Mucosa of descending colon (tissue), 3 donors: ENCODE data around the gene EBLN2. TPM values are rescaled to one million over a fixed set of nuclear protein-coding genes. Genes with fewer than 3 reads are reported as not detected.

Experiments used
- ATAC-seq: fragments of 200-7000 bp; cut with Tn5 transposase; one replicate; pipeline ENCODE4 v1.9.1; 2020; ENCODE audit warnings: mild to moderate bottlenecking, moderate library complexity
- DNase-seq, 3 donors: peaks; one replicate each; pipeline ENCODE4 v3.0.0-alpha.2; 2020
- H3K36me3 ChIP-seq: fragments of 200-600 bp; one replicate; pipeline ENCODE4 v1.8.0; 2021; ENCODE audit warnings: low read depth, mild to moderate bottlenecking
- H3K4me1 ChIP-seq: fragments of 200-600 bp; one replicate; pipeline ENCODE4 v1.8.0; 2021; ENCODE audit warnings: low read depth, mild to moderate bottlenecking
- H3K4me3 ChIP-seq: fragments of 200-600 bp; one replicate; pipeline ENCODE4 v1.8.0; 2021; ENCODE audit warnings: mild to moderate bottlenecking
- H3K9me3 ChIP-seq: fragments of 200-600 bp; one replicate; pipeline ENCODE4 v1.8.0; 2021; ENCODE audit warnings: mild to moderate bottlenecking
- intact Hi-C, 2 donors: fragments of 100-400 bp; cut with DNase I in 1 of 2; cut with micrococcal nuclease in 1 of 2; formaldehyde crosslinking; loops; one replicate each; pipeline versions ENCODE4 v1.11.0 to v1.11.1; 2022; cut with DNase I, micrococcal nuclease
- total RNA-seq, 3 donors: library from RNA; stranded (reverse); fragmentation: NEBNext Ultra II Directional in 2 of 3; extraction: Animal tissue kit (Norgen Biotek cat#: 25700) in 2 of 3; gene quantifications; one replicate each; pipeline versions ENCODE4 v1.2.1 to v1.2.4, GENCODE V29; 2021 to 2023
- TF ChIP-seq, protein P1 (sequence below): fragments of 200-600 bp; IDR thresholded peaks from one replicate; pipeline ENCODE4 v1.8.0; 2022; ENCODE audit warnings: antibody characterized with exemption, mild to moderate bottlenecking
- donor health status: DM: no; HTN: no; CAD: no; lungs with moderate emphysema.
- donor health status: DM: no; HTN: no; CAD: no.
- donor health status: DM: no; HTN: yes; CAD: no.

EBLN2 gene
- total RNA-seq, 3 donors from 2014 or later, result 4.3 to 5.7 (median 4.8) TPM

- ATAC-seq, result peak; percentile 12
Observed at GRCh38 chr3:73026111-73026759, 35.2 kb upstream of the EBLN2 start.

DNA sequence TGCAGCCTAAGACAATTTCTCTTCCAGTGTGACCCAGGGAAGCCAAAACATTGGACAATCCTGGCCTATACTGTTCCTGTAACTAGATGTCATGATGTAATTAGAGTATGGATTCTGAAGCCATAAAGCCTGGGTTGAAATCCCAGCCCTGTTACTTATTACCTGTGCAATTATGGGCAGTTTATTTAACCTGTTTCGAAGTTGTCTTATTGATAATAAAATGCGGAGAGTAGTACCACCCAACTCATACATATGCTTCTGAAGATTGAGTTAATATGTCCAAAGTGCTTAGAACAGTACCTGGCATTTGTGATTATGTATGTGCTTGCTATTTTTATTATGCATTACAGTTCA is 34.7 kb upstream of the EBLN2 start:
- Histone ChIP-seq H3K4me3 (no peak overlapping the region), H3K36me3 (no peaks in the 10 kb centered on the region), H3K9me3 (no peaks in the 10 kb centered on the region), H3K4me1 (peaks cover 25% of the 10 kb centered on the region)
- TF ChIP-seq, protein P1, sequence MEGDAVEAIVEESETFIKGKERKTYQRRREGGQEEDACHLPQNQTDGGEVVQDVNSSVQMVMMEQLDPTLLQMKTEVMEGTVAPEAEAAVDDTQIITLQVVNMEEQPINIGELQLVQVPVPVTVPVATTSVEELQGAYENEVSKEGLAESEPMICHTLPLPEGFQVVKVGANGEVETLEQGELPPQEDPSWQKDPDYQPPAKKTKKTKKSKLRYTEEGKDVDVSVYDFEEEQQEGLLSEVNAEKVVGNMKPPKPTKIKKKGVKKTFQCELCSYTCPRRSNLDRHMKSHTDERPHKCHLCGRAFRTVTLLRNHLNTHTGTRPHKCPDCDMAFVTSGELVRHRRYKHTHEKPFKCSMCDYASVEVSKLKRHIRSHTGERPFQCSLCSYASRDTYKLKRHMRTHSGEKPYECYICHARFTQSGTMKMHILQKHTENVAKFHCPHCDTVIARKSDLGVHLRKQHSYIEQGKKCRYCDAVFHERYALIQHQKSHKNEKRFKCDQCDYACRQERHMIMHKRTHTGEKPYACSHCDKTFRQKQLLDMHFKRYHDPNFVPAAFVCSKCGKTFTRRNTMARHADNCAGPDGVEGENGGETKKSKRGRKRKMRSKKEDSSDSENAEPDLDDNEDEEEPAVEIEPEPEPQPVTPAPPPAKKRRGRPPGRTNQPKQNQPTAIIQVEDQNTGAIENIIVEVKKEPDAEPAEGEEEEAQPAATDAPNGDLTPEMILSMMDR, result no peak
- DNase-seq (peak in 1 of 3 donors; percentile 22), ATAC-seq (peak; percentile 91)
- intact Hi-C loops, result no loop called here

More at GRCh38 chr3:73026111-73026759, 35.2 kb upstream of the EBLN2 start:
- Histone ChIP-seq H3K4me1 (peaks cover 27% of the 10 kb centered on the region), H3K9me3 (no peaks in the 10 kb centered on the region), H3K4me3 (no peak overlapping the region), H3K36me3 (no peaks in the 10 kb centered on the region)
- intact Hi-C loops, result no loop called here
- no peak for DNase-seq
- TF ChIP-seq, protein P1, result no peak

GRCh38 chr3:73028803-73029202 is 32.7 kb upstream of the EBLN2 start:
- no peak for ATAC-seq
- Histone ChIP-seq H3K4me1 (peaks cover 25% of the 10 kb centered on the region), H3K4me3 (no peak overlapping the region), H3K9me3 (no peaks in the 10 kb centered on the region), H3K36me3 (no peaks in the 10 kb centered on the region)
- intact Hi-C loops, result no loop called here
- no peak for DNase-seq
- TF ChIP-seq, protein P1, result no peak

DNA sequence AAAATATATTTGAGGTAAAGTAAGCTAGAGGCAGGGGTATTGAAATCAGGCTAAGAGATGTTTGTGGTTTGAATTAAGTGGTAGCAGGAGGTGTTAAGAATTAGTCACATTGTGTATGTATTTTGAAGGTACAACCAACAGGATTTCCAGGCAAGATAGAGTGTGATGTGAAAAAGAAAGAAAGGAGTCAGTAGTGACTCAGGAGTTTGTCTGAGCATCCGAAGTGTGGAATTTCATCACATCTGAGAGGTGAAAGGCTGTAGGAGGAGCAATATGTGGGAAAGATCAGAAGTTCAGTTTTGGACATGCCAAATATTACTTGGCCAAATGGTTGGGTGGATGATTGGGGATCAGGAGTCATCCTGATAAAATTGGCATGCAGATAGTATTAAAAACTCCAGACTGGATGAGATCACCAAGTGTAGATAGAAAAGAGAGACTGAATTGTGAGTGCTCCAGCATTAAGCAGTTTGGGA is 32.1 kb upstream of the EBLN2 start:
- Histone ChIP-seq H3K36me3 (no peaks in the 10 kb centered on the region), H3K4me3 (no peak overlapping the region), H3K4me1 (peaks cover 24% of the 10 kb centered on the region), H3K9me3 (no peaks in the 10 kb centered on the region)
- no peak for ATAC-seq
- TF ChIP-seq, protein P1, result no peak
- DNase-seq, result no peak
- intact Hi-C loops, result no loop called here

DNA sequence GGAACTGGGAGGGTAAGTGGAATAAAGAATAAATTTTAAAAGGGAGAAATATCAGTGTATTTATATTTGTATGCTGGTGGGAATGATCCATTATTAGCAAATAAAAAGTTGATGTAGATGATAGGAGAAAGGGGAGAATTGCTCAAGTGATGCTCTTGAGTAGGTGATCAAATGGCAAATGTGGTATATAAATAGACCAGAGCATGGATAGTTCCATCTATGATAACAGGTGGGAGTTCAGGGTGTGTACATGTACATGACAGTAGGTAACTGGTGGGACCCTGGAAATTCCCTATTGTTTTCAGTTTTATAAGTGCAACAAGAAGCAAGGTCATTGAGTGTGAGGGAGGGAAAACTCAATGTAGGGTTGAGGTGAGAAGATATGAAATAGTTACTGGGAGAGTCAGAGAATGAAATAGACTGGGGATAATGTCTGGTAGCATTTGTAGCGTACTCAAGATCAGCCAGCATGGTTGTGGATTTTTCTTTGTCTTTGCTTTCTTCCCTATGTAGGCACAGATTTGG is 31.3 kb upstream of the EBLN2 start:
- intact Hi-C loops, result no loop called here
- DNase-seq, result no peak
- H3K4me1 ChIP-seq, result peaks cover 18% of the 10 kb centered on the region

More for the DNA sequence above, 31.3 kb upstream of the EBLN2 start:
- no peak overlapping the region for H3K4me3 ChIP-seq
- no peak for ATAC-seq
- no peaks in the 10 kb centered on the region for H3K36me3 ChIP-seq
- TF ChIP-seq, protein P1, result no peak
- H3K9me3 ChIP-seq, result no peaks in the 10 kb centered on the region
